CD4-positive, alpha-beta T cell treated with Interleukin-17A for 1 hour (primary cell): Measurements from ENCODE around the gene RPH3AL.

Experiments used
- DNase-seq: peaks from one replicate; pipeline ENCODE4 v3.0.0-alpha.2; 2020

Gene RPH3AL

GRCh38 chr17:298791-299450, 53.7 kb downstream of the RPH3AL start:
- no peak for DNase-seq

GRCh38 chr17:297758-298157, 54.8 kb downstream of the RPH3AL start:
- no peak for DNase-seq

- DNase-seq: no peak
Measured at GRCh38 chr17:296906-297690, 55.5 kb downstream of the RPH3AL start.

- DNase-seq: no peak
Measured at GRCh38 chr17:296379-296778, 56.2 kb downstream of the RPH3AL start.

DNA sequence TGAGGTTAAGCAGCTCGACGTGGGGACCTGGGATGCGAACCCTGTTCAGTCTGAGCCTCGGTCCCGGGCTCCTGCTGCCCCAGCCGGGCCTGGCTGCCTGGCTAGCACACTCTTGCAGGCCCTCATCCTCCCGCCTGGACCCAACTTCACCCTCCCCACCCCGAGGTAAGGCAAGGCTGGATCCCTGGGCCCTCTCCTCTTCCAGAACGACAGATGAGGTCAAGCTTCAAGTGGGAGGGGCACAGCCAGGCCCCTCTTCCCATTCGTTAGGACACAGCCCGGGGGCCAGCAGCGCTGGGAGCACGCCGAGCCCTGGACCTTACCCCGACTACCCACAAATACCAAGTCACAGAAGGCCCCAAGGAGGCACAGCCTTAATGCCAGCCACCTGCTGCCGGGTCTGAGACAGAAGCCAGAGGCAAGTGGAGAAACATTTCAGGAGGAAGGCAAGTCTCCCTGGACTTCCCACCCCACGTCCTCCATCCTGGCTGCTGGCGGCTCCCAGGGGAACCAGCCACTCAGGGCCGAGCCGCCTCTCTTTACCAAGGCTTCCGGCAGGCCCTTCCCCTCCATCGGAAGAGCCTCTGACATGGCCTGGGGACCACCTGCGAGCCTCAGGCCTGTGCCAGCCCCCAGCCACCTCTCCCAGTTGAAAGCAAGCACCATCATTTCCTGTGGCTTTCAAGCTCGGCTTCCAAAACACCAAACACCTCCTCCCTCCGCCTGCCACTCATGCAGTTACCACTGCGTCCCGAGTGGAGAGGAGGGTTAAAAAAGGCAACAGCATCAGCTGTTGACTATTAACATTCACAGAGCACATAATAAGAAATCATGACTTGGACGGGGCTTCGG, 59.9 kb downstream of the RPH3AL start:
- DNase-seq: no peak

DNA sequence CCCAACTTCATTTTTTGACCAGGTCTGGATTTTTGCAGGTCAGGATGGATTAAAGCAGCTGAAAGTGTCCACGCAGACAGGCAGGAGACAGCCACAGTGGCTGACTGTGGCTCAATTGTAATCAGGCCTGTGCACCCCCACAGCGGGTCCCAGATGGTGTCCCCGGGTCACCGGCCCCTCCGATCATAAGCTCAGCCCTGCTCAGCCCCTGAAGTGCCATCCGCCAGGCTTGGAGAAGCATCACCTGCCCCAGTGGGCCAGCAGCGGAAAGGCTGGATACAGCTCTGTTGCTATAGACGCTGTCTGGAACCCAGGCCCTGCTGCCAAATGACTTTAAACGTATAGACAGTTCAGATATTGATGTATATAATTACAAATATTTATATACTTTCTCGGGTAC, 60.6 kb downstream of the RPH3AL start:
- DNase-seq: no peak

DNA sequence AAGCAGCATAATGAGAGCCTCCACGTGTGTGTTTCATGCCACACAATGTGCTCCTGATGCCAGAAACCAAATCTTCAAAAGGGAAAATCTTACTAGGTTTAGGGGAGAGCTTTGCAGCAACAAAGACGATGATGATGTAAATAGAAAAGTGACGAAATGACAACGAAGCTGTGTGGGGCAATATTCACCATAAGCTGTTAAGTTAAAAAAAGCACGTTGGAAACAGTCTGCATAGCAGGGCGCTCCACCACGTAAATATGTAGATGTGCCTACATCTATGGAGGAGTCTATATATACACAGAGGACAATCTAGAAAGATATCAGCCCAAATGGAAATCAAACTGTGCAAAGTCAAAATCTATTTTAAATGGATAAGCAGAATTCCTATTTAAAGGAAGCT, 61.0 kb downstream of the RPH3AL start:
- no peak for DNase-seq

GRCh38 chr17:290626-291025, 62.0 kb downstream of the RPH3AL start:
- no peak for DNase-seq

- DNase-seq: no peak
Measured at GRCh38 chr17:290121-290521, 62.5 kb downstream of the RPH3AL start.

DNA sequence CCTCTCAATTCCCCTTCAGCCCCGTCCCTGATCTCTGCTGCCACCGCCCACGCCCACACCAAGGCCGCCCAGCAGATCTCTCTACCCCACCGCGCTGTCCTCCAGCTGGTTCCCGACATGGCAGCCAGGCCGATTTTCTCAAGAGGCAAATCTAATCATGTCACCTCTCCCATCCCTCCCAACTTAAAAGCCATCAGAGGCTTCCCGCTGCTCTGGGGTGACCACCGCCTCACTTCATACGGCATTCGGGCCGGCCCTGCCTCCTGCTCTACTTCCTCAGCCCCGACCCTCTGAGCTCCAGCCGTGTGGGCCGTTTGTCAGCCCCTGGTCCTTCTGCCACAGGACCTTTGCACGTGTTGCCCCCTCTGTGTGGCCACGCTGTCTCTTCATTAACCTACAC, 63.2 kb downstream of the RPH3AL start:
- DNase-seq: no peak

DNA sequence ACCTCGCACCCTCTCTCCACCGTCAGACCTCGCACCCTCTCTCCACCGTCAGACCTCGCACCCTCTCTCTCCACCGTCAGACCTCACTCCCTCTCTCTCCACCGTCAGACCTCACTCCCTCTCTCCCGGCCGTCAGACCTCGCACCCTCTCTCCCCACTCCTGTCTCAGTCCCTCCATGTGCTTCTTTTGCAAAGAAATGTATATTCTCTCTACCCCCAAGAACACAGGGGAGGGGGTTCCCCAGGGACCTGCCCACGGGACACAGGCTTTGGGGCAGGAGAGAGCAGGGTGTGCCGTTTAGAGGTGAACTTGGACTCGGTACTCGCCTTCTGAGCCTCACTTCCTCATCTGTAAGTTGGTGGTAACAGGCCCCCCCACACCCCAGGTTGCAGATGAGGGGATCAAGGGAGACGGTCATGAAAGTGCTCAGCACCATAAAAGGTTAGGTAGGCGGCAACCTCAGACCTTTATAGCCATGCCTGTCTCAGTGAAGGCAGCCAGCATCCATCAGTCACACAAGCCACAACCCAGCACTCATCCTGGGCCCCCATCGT, 63.7 kb downstream of the RPH3AL start:
- DNase-seq: no peak

DNA sequence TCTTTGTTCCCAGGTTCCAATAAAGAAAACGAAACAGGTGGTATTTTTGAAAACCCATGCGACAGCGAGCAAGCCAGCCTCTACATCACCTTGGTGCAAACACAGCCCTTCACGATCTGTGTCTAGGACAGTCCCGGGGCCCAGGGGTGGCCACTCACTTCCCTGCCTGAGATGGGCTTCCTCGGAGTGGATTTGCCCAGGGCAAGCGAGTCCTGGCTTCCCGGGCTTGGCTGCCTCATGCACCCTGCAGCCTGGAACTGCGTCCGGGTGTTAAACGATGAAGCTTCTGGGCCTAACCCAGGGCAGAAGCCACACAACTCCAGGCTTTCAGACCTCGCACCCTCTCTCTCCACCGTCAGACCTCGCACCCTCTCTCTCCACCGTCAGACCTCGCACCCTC, 66.0 kb downstream of the RPH3AL start:
- no peak for DNase-seq

DNA sequence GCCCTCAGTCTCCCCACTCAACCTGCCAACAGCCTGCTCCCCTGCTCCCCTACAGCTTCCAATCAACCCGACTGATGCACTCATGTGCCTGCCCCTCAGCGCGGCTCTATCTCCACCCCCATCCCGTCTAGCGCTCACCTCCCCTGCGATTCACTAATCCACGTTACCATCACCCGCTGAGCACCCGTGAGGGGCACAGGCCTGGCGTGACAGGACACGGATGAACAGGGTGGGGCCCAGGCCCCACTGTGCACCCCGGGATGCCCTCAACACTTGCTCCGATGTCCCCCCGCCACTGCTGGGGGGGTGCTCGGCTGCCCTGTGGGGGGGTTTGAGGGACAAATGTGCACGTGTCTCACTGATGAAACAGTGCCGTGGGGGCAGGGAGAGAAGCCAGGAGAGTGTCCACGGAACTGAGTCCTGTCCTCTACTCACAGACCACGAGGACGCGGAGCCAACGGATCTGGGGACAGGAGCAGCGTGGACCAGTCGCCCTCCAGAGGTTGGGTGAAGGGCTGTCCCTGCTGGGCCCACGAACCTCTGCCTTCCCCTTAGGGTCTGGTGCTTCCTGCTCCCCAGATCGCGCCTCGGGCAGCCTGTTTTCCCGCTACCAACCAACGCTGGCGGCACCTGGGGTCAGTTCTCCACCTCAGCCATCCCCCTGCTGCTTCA, 66.7 kb downstream of the RPH3AL start:
- DNase-seq: no peak

DNA sequence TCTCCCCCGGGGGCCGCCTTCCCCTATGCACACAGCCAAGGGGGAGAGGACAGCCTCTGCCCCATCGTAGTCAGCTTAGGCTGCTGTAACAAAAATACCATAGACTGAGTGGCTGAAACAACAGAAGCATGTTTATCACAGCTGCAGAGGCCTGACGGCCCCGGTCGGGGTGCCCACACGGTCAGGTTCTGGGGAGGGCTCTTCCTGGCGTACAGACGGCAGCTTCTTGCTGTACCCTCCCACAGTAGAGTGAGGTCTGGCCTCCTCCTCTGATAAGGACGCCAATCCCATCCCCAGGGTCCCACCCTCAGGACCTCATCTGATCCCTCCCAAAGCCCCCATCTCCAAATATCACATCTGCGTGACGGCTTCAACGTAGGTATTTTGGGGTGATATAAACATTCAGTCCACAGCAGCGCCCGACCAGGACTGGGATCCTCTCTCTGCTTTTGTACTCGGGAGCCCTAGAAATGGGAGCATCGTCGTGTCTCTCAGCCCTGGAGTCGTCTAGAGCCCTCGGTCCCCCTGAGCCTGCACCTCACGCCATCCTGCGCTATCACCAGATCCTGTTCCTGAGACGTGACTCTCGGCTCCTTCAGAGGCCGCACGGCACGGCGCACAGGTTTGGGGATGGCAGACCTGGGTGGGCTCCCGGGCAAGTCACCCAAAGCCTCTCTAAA, 67.8 kb downstream of the RPH3AL start:
- no peak for DNase-seq

- no peak for DNase-seq
Measured at GRCh38 chr17:283911-284675, 68.5 kb downstream of the RPH3AL start.

GRCh38 chr17:282912-283882, 69.4 kb downstream of the RPH3AL start:
- no peak for DNase-seq

DNA sequence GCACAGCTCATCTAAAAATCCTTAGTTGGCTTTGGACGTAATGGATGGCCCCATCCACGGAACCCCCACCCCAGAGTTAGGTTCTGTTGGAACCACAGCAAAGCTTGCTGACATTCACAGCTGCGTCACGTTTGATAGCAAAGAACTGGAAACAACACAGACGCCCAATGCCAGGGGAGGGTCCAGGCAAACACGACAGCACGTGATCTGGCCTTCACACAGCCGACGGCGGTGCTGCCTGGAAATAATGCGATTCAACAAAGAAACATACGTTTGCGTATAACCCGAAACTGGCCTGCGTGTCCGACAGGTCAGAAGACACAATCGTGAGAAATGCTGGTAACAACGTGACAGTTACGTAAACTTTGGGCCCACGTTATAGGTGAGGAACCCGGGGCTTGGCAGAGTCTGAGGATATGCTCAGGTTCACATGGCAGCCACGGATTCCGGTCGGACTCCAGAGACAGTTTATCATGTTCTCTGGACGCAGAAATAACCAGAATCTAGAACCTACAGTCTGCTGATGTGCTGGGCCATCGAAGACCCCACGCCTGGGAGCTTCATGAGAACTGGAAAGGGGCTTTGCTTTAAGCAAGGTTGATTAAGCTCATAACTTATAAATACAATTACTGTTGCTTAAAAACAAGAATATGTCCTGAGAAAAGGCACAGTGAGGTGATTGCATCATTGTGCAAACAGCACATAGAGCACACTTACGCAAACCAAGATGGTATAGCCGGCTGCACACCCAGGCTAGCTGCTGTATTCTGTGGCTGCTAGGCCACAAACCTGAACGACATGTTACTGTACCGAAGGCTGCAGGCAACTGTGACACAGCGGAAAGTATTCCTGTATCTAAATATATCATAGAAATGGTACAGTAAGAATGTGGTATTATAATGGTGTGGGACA, 70.4 kb downstream of the RPH3AL start:
- DNase-seq: no peak

- DNase-seq: no peak
Measured at GRCh38 chr17:281365-281999, 71.1 kb downstream of the RPH3AL start.

DNA sequence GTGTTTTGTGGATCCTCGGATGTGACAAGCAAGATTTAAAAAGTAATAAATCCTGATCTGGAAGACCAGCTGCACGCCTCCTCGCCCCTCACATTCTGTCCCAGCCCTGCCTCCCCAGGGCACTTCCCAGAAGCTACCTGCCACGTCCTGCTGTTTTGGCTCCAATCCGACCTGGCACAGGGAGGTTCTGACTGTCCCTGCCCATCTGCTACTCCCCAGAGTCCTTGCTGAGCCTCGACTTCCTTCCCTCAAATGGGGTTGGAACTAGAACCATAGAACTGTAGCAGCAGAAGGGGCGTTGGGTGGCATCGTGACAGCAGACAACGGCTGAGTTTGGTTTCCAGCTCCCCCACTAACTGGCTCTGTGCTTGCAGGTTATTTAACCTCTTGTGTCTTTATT, 71.7 kb downstream of the RPH3AL start:
- DNase-seq: no peak
